IMR-90 (cell line): ENCODE data around the gene PLCH1. TPM values are rescaled to one million over a fixed set of nuclear protein-coding genes. Genes with fewer than 3 reads are reported as not detected.
A peak's percentile ranks its signal among the peaks of the same experiment; 100 is the strongest.

Source experiments
- ATAC-seq: fragments of 200-7000 bp; cut with Tn5 transposase; 2 replicates; pipeline ENCODE4 v1.9.1; 2020; ENCODE audit warnings: low read depth, mild to moderate bottlenecking, moderate library complexity
- BruUV-seq: library from RNA; stranded (reverse); fragments of 400-500 nt; replicated peaks from 2 replicates; lab custom pipeline; 2021; lab: Mats Ljungman, UMichigan
- CTCF ChIA-PET: fragments of 300-600 bp; formaldehyde crosslinking; extraction: SDS; loops from one replicate; lab custom pipeline; 2021; ENCODE audit warnings: antibody characterized with exemption; lab: Yijun Ruan, JAX
- POLR2A ChIA-PET: fragments of 300-600 bp; sonication (Branson Sonifier 250); formaldehyde crosslinking; loops from one replicate; lab custom pipeline; 2022; ENCODE audit warnings: antibody characterized with exemption; ENCODE audit not compliant: unreplicated experiment; lab: Charles Lee
- DNase-seq: peaks from one replicate; pipeline ENCODE4 v3.0.0; 2013
- H2AFZ ChIP-seq: replicated peaks from 2 replicates; pipeline ENCODE3; 2013; ENCODE audit warnings: low read length, mild to moderate bottlenecking; ENCODE audit not compliant: poor library complexity
- H2AK5ac ChIP-seq: 2 replicates; pipeline ENCODE4 v1.6.1; 2013; ENCODE audit warnings: low read depth, low read length, inconsistent platforms
- H2AK9ac ChIP-seq: replicated peaks from 2 replicates; pipeline ENCODE3; 2013; ENCODE audit warnings: mild to moderate bottlenecking, low read depth, low read length, moderate library complexity; ENCODE audit not compliant: poor library complexity
- H2BK120ac ChIP-seq: 2 replicates; pipeline ENCODE4 v1.6.1; 2013; ENCODE audit warnings: low read depth, low read length, inconsistent platforms
- H2BK15ac ChIP-seq: 3 replicates; pipeline ENCODE4 v1.6.1; 2013; ENCODE audit warnings: low read depth, low read length, inconsistent platforms
- H2BK20ac ChIP-seq: 2 replicates; pipeline ENCODE4 v1.6.1; 2013; ENCODE audit warnings: low read depth, mild to moderate bottlenecking, inconsistent platforms, low read length, moderate library complexity
- H2BK5ac ChIP-seq: 2 replicates; pipeline ENCODE4 v1.6.1; 2013; ENCODE audit warnings: mild to moderate bottlenecking, low read depth, low read length, inconsistent platforms; ENCODE audit not compliant: poor library complexity, severe bottlenecking
- H3K14ac ChIP-seq: replicated peaks from 2 replicates; pipeline ENCODE4 v1.6.1; 2013; ENCODE audit warnings: low read depth, low read length, inconsistent platforms
- H3K18ac ChIP-seq: 2 replicates; pipeline ENCODE4 v1.6.1; 2013; ENCODE audit warnings: low read depth, low read length, control low read depth
- H3K23ac ChIP-seq: 2 replicates; pipeline ENCODE4 v1.6.1; 2013; ENCODE audit warnings: low read depth, low read length, inconsistent platforms
- H3K27ac ChIP-seq: 2 replicates; pipeline ENCODE4 v1.5.1; 2013; ENCODE audit warnings: mild to moderate bottlenecking, control low read depth, low read length; ENCODE audit not compliant: insufficient read depth
- H3K27me3 ChIP-seq: 2 replicates; pipeline ENCODE4 v1.6.1; 2013; ENCODE audit warnings: low read length; ENCODE audit not compliant: control insufficient read depth, insufficient read depth
- H3K36me3 ChIP-seq: 2 replicates; pipeline ENCODE4 v1.6.1; 2013; ENCODE audit warnings: low read length, mixed read lengths; ENCODE audit not compliant: control insufficient read depth, insufficient read depth
- H3K4ac ChIP-seq: 2 replicates; pipeline ENCODE4 v1.6.1; 2013; ENCODE audit warnings: low read depth, low read length, inconsistent platforms
- H3K4me1 ChIP-seq: 2 replicates; pipeline ENCODE4 v1.6.1; 2013; ENCODE audit warnings: low read length, mixed read lengths; ENCODE audit not compliant: control insufficient read depth, insufficient read depth
- H3K4me2 ChIP-seq: 2 replicates; pipeline ENCODE4 v1.6.1; 2013; ENCODE audit warnings: low read depth, mild to moderate bottlenecking, control low read depth, low read length, moderate library complexity
- H3K4me3 ChIP-seq: 2 replicates; pipeline ENCODE4 v1.5.1; 2013; ENCODE audit warnings: low read depth, mild to moderate bottlenecking, control low read depth, low read length, moderate library complexity; ENCODE audit not compliant: insufficient read depth
- H3K56ac ChIP-seq: 2 replicates; pipeline ENCODE4 v1.6.1; 2013; ENCODE audit warnings: low read length, inconsistent platforms; ENCODE audit not compliant: insufficient read depth; ENCODE audit errors: extremely low read depth
- H3K79me1 ChIP-seq, 2 experiments: 2 replicates each; pipeline ENCODE4 v1.6.1; 2013; ENCODE audit warnings: low read length in 2 of 2, inconsistent platforms in 1 of 2, low read depth in 1 of 2
- H3K9ac ChIP-seq: 2 replicates; pipeline ENCODE4 v1.6.1; 2013; ENCODE audit warnings: low read depth, low read length, control low read depth
- H3K9me1 ChIP-seq: 2 replicates; pipeline ENCODE4 v1.6.1; 2013; ENCODE audit warnings: low read length, inconsistent platforms; ENCODE audit not compliant: insufficient read depth
- H3K9me3 ChIP-seq: 2 replicates; pipeline ENCODE4 v1.6.1; 2013; ENCODE audit warnings: low read length; ENCODE audit not compliant: control insufficient read depth, insufficient read depth
- H4K20me1 ChIP-seq: 2 replicates; pipeline ENCODE4 v1.6.1; 2013; ENCODE audit warnings: low read length, inconsistent platforms; ENCODE audit not compliant: insufficient read depth
- H4K5ac ChIP-seq: 2 replicates; pipeline ENCODE4 v1.6.1; 2013; ENCODE audit warnings: mild to moderate bottlenecking, low read depth, low read length, control low read depth
- H4K8ac ChIP-seq, 2 experiments: 2 replicates each; pipeline ENCODE4 v1.6.1; 2013; ENCODE audit warnings: low read depth in 2 of 2, low read length in 2 of 2, control low read depth in 1 of 2, inconsistent platforms in 1 of 2
- H4K91ac ChIP-seq: 2 replicates; pipeline ENCODE4 v1.6.1; 2013; ENCODE audit warnings: low read depth, low read length, inconsistent platforms; ENCODE audit not compliant: insufficient read depth
- CEBPB ChIP-seq: IDR thresholded peaks from 2 replicates; pipeline ENCODE4 v1.6.1; 2012; ENCODE audit warnings: low read depth, low read length, improper control_type of control experiment
- CHD1 ChIP-seq: IDR thresholded peaks from 2 replicates; pipeline ENCODE4 v1.6.1; 2012; ENCODE audit warnings: low read depth, low read length, improper control_type of control experiment
- FOS ChIP-seq: fragments of 150-350 bp; IDR thresholded peaks from 2 replicates; pipeline ENCODE4 v1.6.1; 2016; ENCODE audit warnings: low read depth, low read length
- MAZ ChIP-seq: IDR thresholded peaks from 2 replicates; pipeline ENCODE4 v1.6.1; 2012; ENCODE audit warnings: low read depth, mild to moderate bottlenecking, low read length, improper control_type of control experiment, moderate library complexity, borderline replicate concordance
- RCOR1 ChIP-seq: IDR thresholded peaks from 2 replicates; pipeline ENCODE4 v1.6.1; 2012; ENCODE audit warnings: mild to moderate bottlenecking, low read length, improper control_type of control experiment; ENCODE audit not compliant: insufficient replicate concordance
- WGBS, 2 experiments: methylation state at CpG; one replicate each; pipeline versions ENCODE4 v1.1.5 to v1.1.7; 2013; ENCODE audit warnings: missing lambda C conversion rate in 2 of 2; ENCODE audit not compliant: insufficient read length in 1 of 2; ENCODE audit errors: extremely low coverage in 2 of 2; 5-methylcytosine and 5-hydroxymethylcytosine counted together
- dilution Hi-C: fragments of 300-500 bp; cut with HindIII; formaldehyde crosslinking; loops from one replicate; pipeline ENCODE4 v1.14.3; 2018; ENCODE audit warnings: low sequenced_read_pairs; ENCODE audit not compliant: unreplicated experiment
- in situ Hi-C: fragments of 300-500 bp; cut with MboI; formaldehyde crosslinking; loops from 3 replicates; pipeline ENCODE4 v1.14.3; 2019; ENCODE audit warnings: low sequenced_read_pairs, inconsistent platforms, mixed read lengths
- intact Hi-C: fragments of 100-400 bp; cut with micrococcal nuclease; formaldehyde crosslinking; loops from 2 replicates; pipeline ENCODE4 v1.10.0; 2022
- polyA plus RNA-seq, 3 experiments: library from polyadenylated mRNA; depleted of rRNA; stranded (reverse); fragments of >200 nt; gene quantifications; 2 replicates each; pipeline ENCODE4 v1.2.3, GENCODE V29; 2012; ENCODE audit warnings: low replicate concordance in 1 of 3
- total RNA-seq: library from RNA; depleted of rRNA; stranded (reverse); fragments of >200 nt; gene quantifications from 2 replicates; pipeline ENCODE4 v1.2.3, GENCODE V29; 2012
- TF ChIP-seq, protein P1 (sequence below): fragments of 150-350 bp; IDR thresholded peaks from 2 replicates; pipeline ENCODE4 v1.6.1; 2016; ENCODE audit warnings: low read depth, mild to moderate bottlenecking, low read length, moderate library complexity, borderline replicate concordance
- TF ChIP-seq, protein P2 (sequence below): fragments of 150-350 bp; IDR thresholded peaks from 2 replicates; pipeline ENCODE4 v1.6.1; 2017; ENCODE audit warnings: mild to moderate bottlenecking, antibody characterized with exemption, low read length, low read depth
- TF ChIP-seq, protein P3 (sequence below): conservative IDR thresholded peaks from 2 replicates; pipeline ENCODE4 v1.5.1; 2012; ENCODE audit warnings: mild to moderate bottlenecking, low read depth, low read length, improper control_type of control experiment

Gene PLCH1
- total and polyA plus RNA-seq, 2 of the 4 experiments (the other 2 are of a cell fraction) = not detected

DNA sequence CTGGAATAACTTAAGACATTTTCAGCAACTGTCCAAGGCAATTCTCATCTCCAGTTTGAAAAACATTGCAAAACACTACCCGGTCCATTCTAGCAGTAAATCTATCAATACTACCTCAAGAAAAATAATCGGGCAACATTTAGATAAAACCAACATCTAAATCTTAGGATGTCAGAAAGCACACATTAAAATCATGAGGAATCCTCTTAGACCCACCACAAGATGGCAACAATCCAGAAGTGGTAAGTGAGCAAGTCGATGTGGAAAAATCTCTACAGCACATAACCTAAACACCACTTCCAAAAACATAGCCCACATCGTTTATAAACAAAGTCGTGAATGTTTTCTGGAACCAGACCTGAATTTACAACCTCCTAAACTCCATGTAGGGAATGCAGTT, 5.7 kb downstream of the PLCH1 start:
- Histone ChIP-seq H3K4me2 (no peak overlapping the region), H2BK5ac (no peak overlapping the region), H2AK5ac (no peak overlapping the region), H3K56ac (no peak overlapping the region), H2AFZ (no peak overlapping the region), H3K4ac (no peak overlapping the region), H3K27me3 (peaks cover 23% of the 10 kb centered on the region), H3K9me1 (no peaks in the 10 kb centered on the region), H2BK120ac (no peak overlapping the region), H3K9me3 (no peaks in the 10 kb centered on the region), H2AK9ac (no peak overlapping the region), H3K23ac (no peak overlapping the region), H3K36me3 (no peaks in the 10 kb centered on the region), H3K79me1 (no peaks in the 10 kb centered on the region), H2BK20ac (no peak overlapping the region), H2BK15ac (no peak overlapping the region), H3K18ac (no peak overlapping the region), H3K9ac (no peak overlapping the region), H3K27ac (no peak overlapping the region), H4K5ac (no peak overlapping the region), H3K4me3 (no peak overlapping the region), H4K8ac (no peak overlapping the region), H4K20me1 (no peaks in the 10 kb centered on the region), H3K4me1 (no peaks in the 10 kb centered on the region), H3K14ac (no peak overlapping the region), H4K91ac (no peak overlapping the region)
- POLR2A ChIA-PET = no interaction called here
- in situ Hi-C loops = no loop called here
- dilution Hi-C loops = no loop called here
- intact Hi-C loops = no loop called here
- ATAC-seq (no peak), DNase-seq (peak; percentile 11)
- CTCF ChIA-PET = no interaction called here
- BruUV-seq = no TSS peak
- WGBS, 2 experiments = no CpG with 5 or more reads among the region's 5 CpGs
- no peak for TF ChIP-seq MAZ
- no peak for TF ChIP-seq CEBPB
- TF ChIP-seq FOS = no peak
- TF ChIP-seq, protein P1, sequence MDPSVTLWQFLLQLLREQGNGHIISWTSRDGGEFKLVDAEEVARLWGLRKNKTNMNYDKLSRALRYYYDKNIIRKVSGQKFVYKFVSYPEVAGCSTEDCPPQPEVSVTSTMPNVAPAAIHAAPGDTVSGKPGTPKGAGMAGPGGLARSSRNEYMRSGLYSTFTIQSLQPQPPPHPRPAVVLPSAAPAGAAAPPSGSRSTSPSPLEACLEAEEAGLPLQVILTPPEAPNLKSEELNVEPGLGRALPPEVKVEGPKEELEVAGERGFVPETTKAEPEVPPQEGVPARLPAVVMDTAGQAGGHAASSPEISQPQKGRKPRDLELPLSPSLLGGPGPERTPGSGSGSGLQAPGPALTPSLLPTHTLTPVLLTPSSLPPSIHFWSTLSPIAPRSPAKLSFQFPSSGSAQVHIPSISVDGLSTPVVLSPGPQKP = no peak
- no peak for TF ChIP-seq CHD1
- TF ChIP-seq, protein P2, sequence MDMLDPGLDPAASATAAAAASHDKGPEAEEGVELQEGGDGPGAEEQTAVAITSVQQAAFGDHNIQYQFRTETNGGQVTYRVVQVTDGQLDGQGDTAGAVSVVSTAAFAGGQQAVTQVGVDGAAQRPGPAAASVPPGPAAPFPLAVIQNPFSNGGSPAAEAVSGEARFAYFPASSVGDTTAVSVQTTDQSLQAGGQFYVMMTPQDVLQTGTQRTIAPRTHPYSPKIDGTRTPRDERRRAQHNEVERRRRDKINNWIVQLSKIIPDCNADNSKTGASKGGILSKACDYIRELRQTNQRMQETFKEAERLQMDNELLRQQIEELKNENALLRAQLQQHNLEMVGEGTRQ = no peak
- no peak for TF ChIP-seq RCOR1
- TF ChIP-seq, protein P3, sequence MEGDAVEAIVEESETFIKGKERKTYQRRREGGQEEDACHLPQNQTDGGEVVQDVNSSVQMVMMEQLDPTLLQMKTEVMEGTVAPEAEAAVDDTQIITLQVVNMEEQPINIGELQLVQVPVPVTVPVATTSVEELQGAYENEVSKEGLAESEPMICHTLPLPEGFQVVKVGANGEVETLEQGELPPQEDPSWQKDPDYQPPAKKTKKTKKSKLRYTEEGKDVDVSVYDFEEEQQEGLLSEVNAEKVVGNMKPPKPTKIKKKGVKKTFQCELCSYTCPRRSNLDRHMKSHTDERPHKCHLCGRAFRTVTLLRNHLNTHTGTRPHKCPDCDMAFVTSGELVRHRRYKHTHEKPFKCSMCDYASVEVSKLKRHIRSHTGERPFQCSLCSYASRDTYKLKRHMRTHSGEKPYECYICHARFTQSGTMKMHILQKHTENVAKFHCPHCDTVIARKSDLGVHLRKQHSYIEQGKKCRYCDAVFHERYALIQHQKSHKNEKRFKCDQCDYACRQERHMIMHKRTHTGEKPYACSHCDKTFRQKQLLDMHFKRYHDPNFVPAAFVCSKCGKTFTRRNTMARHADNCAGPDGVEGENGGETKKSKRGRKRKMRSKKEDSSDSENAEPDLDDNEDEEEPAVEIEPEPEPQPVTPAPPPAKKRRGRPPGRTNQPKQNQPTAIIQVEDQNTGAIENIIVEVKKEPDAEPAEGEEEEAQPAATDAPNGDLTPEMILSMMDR = no peak
